Smooth muscle cell (in vitro differentiated cells): Measurements from ENCODE around the gene OSBPL2. TPM values are rescaled to one million over a fixed set of nuclear protein-coding genes. Genes with fewer than 3 reads are reported as not detected.

Experiments used
- DNase-seq: peaks from one replicate; lab custom pipeline; 2025; ENCODE audit not compliant: unreplicated experiment; lab: John Stamatoyannopoulos, UW
- H2AFZ ChIP-seq: fragments of 200-600 bp; sonication (generic); 2 replicates; pipeline ENCODE4 v1.6.0; 2016; ENCODE audit warnings: antibody characterized with exemption, low read depth, mild to moderate bottlenecking
- H3F3A ChIP-seq: fragments of 200-600 bp; sonication (generic); 2 replicates; pipeline ENCODE4 v1.6.0; 2017; ENCODE audit warnings: antibody characterized with exemption, low read depth
- H3K27ac ChIP-seq: fragments of 200-600 bp; sonication (generic); 2 replicates; pipeline ENCODE4 v1.5.1; 2016; ENCODE audit warnings: low read depth, mild to moderate bottlenecking
- H3K27me3 ChIP-seq: fragments of 200-600 bp; sonication (generic); 2 replicates; pipeline ENCODE4 v1.6.1; 2016; ENCODE audit warnings: low read depth, mild to moderate bottlenecking
- H3K36me3 ChIP-seq: fragments of 200-600 bp; sonication (generic); 2 replicates; pipeline ENCODE4 v1.5.1; 2016; ENCODE audit warnings: low read depth
- H3K4me1 ChIP-seq: fragments of 200-600 bp; sonication (generic); 2 replicates; pipeline ENCODE4 v1.5.1; 2016; ENCODE audit warnings: low read depth
- H3K4me2 ChIP-seq: fragments of 200-600 bp; sonication (generic); 2 replicates; pipeline ENCODE4 v1.6.0; 2016; ENCODE audit warnings: mild to moderate bottlenecking
- H3K4me3 ChIP-seq: fragments of 200-600 bp; sonication (generic); 2 replicates; pipeline ENCODE4 v1.5.1; 2016; ENCODE audit warnings: mild to moderate bottlenecking
- H3K79me2 ChIP-seq: fragments of 200-600 bp; sonication (generic); 2 replicates; pipeline ENCODE4 v1.6.0; 2016; ENCODE audit warnings: low read depth, mild to moderate bottlenecking
- H3K9ac ChIP-seq: fragments of 200-600 bp; sonication (generic); 2 replicates; pipeline ENCODE4 v1.6.0; 2016; ENCODE audit warnings: low read depth
- H3K9me3 ChIP-seq: fragments of 200-600 bp; sonication (generic); replicated peaks from 2 replicates; pipeline ENCODE4 v1.5.1; 2016; ENCODE audit warnings: low read depth
- H4K20me1 ChIP-seq: fragments of 200-600 bp; sonication (generic); 2 replicates; pipeline ENCODE4 v1.6.0; 2016; ENCODE audit warnings: low read depth
- CTCF ChIP-seq: fragments of 200-600 bp; sonication (generic); IDR thresholded peaks from 2 replicates; pipeline ENCODE4 v1.5.1; 2017; ENCODE audit warnings: borderline replicate concordance, mild to moderate bottlenecking, antibody characterized with exemption; ENCODE audit not compliant: insufficient read depth, poor library complexity, severe bottlenecking
- WGBS: methylation state at CpG from one replicate; pipeline ENCODE4 v1.1.7; 2016; ENCODE audit warnings: low lambda C conversion rate; 5-methylcytosine and 5-hydroxymethylcytosine counted together
- polyA plus RNA-seq: library from polyadenylated mRNA; unstranded; fragments of >200 nt; fragmentation: Nextera tagmentation; extraction: Ambion mirVana; gene quantifications from 2 replicates; pipeline ENCODE4 v1.2.1, GENCODE V29; 2016
- total RNA-seq: library from RNA; depleted of rRNA; stranded (reverse); fragments of >200 nt; gene quantifications from 2 replicates; pipeline ENCODE4 v1.2.3, GENCODE V29; 2014

The OSBPL2 gene
- total and polyA plus RNA-seq, 2 experiments from 2014 or later: 34.3 to 37.0 TPM

DNA sequence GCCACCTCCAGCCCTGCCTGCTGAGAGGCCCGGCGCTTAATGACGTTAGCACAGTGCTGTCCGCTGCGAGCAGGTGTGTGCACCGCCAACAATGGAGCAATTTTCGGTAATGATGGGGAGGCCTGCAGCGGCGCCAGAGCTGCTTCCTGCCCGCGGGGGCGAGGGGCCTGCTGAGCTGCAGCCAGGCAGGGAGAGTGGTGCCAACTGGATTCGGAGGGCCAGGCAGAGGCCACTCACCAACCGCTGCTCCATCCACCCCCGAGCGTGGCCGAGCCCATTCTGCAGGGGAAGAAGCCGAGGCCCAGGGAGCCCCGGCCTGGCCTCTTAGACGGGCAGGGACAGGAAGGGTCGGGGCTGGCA is 27.8 kb upstream of the OSBPL2 start:
- H3K27me3 ChIP-seq: peaks cover 14% of the 10 kb centered on the region
- H3K9me3 ChIP-seq: no peaks in the 10 kb centered on the region
- DNase-seq: no peak
- H3K79me2 ChIP-seq: no peaks in the 10 kb centered on the region
- TF ChIP-seq CTCF: no peak
- no peaks in the 10 kb centered on the region for H3K36me3 ChIP-seq
- no peaks in the 10 kb centered on the region for H3F3A ChIP-seq
- H3K4me3 ChIP-seq: no peak overlapping the region
- no peak overlapping the region for H3K9ac ChIP-seq
- no peak overlapping the region for H3K27ac ChIP-seq
- H4K20me1 ChIP-seq: no peaks in the 10 kb centered on the region
- H3K4me1 ChIP-seq: no peaks in the 10 kb centered on the region
- H2AFZ ChIP-seq: no peak overlapping the region
- WGBS: 90% methylated on average over 21 of the region's 21 CpGs
- H3K4me2 ChIP-seq: no peak overlapping the region

- WGBS: 84% methylated on average over 8 of the region's 8 CpGs
Measured at GRCh38 chr20:62211216-62211615, 27.1 kb upstream of the OSBPL2 start.

DNA sequence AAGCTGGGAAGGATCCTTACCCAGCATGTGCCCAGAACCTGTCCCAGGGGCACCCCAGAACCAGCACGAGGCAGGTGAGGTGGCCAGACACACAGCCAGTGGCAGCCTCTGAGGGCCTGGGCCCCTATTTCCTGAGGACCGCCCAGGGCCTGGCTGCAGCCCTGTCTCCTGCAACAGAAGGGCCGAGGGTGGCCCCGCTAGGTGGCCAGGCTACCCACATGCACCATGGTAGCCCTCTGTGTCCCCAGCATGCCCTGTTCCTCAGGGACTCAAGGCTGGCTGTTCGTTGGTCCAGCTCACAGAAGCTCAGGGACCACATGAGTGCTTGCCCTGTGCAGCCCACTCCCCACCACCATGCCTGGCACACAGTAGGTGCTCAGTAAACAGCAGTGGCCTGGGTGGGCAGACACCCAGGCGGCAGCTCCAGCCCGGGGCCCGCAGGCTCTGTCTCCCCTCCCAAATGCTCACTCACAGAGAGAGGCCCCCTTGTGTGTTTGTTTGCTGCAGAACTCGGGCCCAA is 26.5 kb upstream of the OSBPL2 start:
- no peaks in the 10 kb centered on the region for H4K20me1 ChIP-seq
- H3K4me3 ChIP-seq: no peak overlapping the region
- no peaks in the 10 kb centered on the region for H3K9me3 ChIP-seq
- 85% methylated on average over 9 of the region's 9 CpGs for WGBS
- no peak overlapping the region for H3K27ac ChIP-seq
- no peak overlapping the region for H2AFZ ChIP-seq
- no peaks in the 10 kb centered on the region for H3F3A ChIP-seq
- H3K27me3 ChIP-seq: peaks cover 25% of the 10 kb centered on the region
- H3K4me1 ChIP-seq: no peaks in the 10 kb centered on the region
- no peaks in the 10 kb centered on the region for H3K36me3 ChIP-seq
- DNase-seq: no peak
- TF ChIP-seq CTCF: no peak
- no peaks in the 10 kb centered on the region for H3K79me2 ChIP-seq
- H3K4me2 ChIP-seq: no peak overlapping the region
- H3K9ac ChIP-seq: no peak overlapping the region

More at GRCh38 chr20:62211216-62211615, 27.1 kb upstream of the OSBPL2 start:
- Histone ChIP-seq H3K9ac (no peak overlapping the region), H4K20me1 (no peaks in the 10 kb centered on the region), H3F3A (no peaks in the 10 kb centered on the region), H3K4me3 (no peak overlapping the region), H3K4me2 (no peak overlapping the region), H3K4me1 (no peaks in the 10 kb centered on the region), H3K27me3 (peaks cover 19% of the 10 kb centered on the region), H2AFZ (no peak overlapping the region), H3K36me3 (no peaks in the 10 kb centered on the region), H3K27ac (no peak overlapping the region), H3K9me3 (no peaks in the 10 kb centered on the region), H3K79me2 (no peaks in the 10 kb centered on the region)
- TF ChIP-seq CTCF: no peak
- DNase-seq: no peak

- H3K9me3 ChIP-seq: no peaks in the 10 kb centered on the region
- peaks cover 30% of the 10 kb centered on the region for H3K27me3 ChIP-seq
- H3K4me2 ChIP-seq: no peak overlapping the region
- no peaks in the 10 kb centered on the region for H3K36me3 ChIP-seq
- H3K27ac ChIP-seq: no peak overlapping the region
- no peak overlapping the region for H3K9ac ChIP-seq
- H4K20me1 ChIP-seq: no peaks in the 10 kb centered on the region
- DNase-seq: no peak
- 77% methylated on average over 10 of the region's 10 CpGs for WGBS
- H3K4me1 ChIP-seq: no peaks in the 10 kb centered on the region
- no peak overlapping the region for H3K4me3 ChIP-seq
- H3K79me2 ChIP-seq: no peaks in the 10 kb centered on the region
- no peaks in the 10 kb centered on the region for H3F3A ChIP-seq
- no peak for TF ChIP-seq CTCF
- H2AFZ ChIP-seq: no peak overlapping the region
Measured at GRCh38 chr20:62212299-62212698, 26.0 kb upstream of the OSBPL2 start.
